Measurements from ENCODE around the gene AKR1C1.
"Not testable (repeated sequence)": the region's sequence is repeated elsewhere in the genome, so short reads cannot be mapped to it uniquely, and the experiment has no call there.

AKR1C1 gene

DNA sequence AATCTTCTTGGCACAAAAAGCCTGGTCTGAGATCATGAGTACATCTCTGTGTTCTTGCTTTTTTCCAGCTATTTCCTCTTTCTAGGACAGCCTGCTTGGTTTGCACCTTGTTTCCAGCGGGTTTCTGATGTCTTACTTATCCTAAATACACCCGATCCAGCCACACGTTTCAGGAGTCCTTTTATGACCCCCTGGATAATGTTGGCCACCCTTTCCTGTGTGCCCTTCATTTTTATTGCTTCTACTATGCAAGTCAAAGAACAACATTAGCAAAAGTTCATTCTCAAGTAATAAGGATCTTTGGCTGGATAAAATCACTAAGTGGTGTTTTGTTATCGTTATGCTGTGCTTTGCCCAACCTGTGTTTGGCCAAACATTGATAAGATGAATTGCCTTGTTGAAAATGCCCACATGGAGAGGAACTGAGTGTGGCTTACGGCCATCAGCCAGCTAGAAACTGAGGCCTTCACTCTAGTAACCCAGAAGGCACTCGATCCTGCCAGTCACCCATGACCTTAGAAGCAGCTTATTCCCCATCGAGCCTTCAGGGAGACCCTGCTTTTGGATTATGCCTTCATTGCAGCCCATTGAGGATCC, 28.7 kb upstream of the AKR1C1 start:
- H3K4me3 ChIP-seq (ENCODE audit: low read depth, low read length): no peak overlapping the region
- no peak for DNase-seq (ENCODE audit: low read depth)
- no peak for TF ChIP-seq CTCF (IDR thresholded peaks at IDR 0.05; ENCODE audit: low read depth, low read length, missing control alignments)

DNA sequence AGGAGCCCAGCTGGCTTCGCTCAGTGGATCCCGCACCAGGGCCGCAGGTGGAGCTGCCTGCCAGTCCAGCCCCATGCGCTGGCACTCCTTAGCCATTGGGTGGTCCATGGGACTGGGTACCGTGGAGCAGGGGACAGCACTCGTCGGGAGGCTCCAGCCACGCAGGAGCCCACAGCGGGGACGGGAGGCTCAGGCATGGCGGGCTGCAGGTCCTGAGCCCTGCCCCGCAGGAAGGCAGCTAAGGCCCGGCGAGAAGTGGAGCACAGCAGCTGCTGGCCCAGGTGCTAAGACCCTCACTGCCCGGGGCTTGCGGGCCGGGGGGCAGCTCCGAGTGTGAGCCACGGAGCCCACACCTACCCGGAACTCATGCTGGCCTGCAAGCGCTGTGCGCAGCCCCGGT, 25.9 kb upstream of the AKR1C1 start:
- no peak for DNase-seq (ENCODE audit: low read depth)
- no peak for TF ChIP-seq CTCF (IDR thresholded peaks at IDR 0.05; ENCODE audit: low read depth, low read length, missing control alignments)
- H3K4me3 ChIP-seq (ENCODE audit: low read depth, low read length): no peak overlapping the region

GRCh38 chr10:4939224-4940072, 23.8 kb upstream of the AKR1C1 start:
- no peak for TF ChIP-seq CTCF (IDR thresholded peaks at IDR 0.05; ENCODE audit: low read depth, low read length, missing control alignments)
- DNase-seq (ENCODE audit: low read depth): no peak
- H3K4me3 ChIP-seq (ENCODE audit: low read depth, low read length): no peak overlapping the region

GRCh38 chr10:4940073-4940428, 23.2 kb upstream of the AKR1C1 start:
- not testable (repeated sequence) for H3K4me3 ChIP-seq (ENCODE audit: low read depth, low read length); DNase-seq (ENCODE audit: low read depth)

DNA sequence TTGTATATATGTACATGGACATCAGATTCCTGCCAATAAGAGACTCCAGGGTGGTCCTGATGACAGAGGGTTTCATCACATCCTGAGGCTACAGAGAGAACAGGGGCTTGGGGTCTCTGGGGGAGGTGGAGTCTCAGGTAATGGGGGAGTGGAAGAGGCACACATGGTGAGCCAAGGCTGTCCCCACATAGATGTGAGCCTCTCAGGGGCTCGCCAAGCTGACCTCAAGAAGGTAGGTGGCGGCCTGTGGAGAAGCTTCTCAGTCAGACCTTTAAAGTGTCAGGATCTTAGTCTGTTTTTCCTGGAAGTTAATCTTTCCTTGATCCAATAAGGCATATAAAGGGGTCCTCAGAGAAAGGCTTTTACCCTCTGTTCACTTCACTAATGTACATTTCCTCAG, 22.3 kb upstream of the AKR1C1 start:
- not testable (repeated sequence) for DNase-seq (ENCODE audit: low read depth); H3K4me3 ChIP-seq (ENCODE audit: low read depth, low read length)

- DNase-seq (ENCODE audit: low read depth): no peak
- no peak overlapping the region for H3K4me3 ChIP-seq (ENCODE audit: low read depth, low read length)
- TF ChIP-seq CTCF (IDR thresholded peaks at IDR 0.05; ENCODE audit: low read depth, low read length, missing control alignments): no peak
Observed at GRCh38 chr10:4941540-4942330, 21.5 kb upstream of the AKR1C1 start.

DNA sequence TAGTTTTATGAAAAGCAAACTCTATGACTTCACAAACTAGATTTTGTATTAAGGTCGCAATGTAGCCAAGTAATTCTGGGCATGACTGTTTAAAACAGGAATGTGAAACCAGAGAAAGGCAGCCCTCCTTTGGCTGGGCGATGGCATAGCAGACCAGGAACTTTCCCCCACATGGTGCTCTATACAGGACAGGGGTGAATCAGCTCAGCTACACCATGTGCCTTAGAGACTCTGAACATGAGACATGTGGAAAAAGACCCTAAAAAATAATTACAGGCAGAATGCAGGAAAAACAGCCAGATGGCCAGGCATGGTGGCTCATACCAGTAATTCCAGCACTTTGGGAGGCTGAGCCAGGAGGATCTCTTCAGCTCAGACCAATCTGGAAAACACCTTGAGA, 20.3 kb upstream of the AKR1C1 start:
- DNase-seq (ENCODE audit: low read depth); H3K4me3 ChIP-seq (ENCODE audit: low read depth, low read length): not testable (repeated sequence)

GRCh38 chr10:4943416-4943815, 19.8 kb upstream of the AKR1C1 start:
- not testable (repeated sequence) for DNase-seq (ENCODE audit: low read depth); H3K4me3 ChIP-seq (ENCODE audit: low read depth, low read length)

DNA sequence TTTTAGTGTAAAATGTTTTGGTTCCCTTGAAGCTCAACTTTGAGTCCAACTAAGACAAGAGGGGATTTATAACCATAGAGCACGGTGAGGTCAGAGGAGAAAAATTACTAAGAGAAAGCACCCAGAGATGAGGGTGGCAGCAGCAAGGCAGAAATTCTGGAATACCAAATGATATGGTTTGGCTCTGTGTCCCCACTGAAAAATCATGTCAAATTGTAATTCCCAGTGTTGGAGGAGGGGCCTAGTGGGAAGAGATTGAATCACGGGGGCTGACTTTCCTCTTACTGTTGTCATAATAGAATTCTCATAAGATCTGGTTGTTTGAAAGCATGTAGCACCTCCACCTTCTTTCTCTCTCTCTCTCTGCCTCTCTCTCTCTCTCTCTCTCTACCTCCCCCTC, 19.4 kb upstream of the AKR1C1 start:
- DNase-seq (ENCODE audit: low read depth): no peak
- H3K4me3 ChIP-seq (ENCODE audit: low read depth, low read length): no peak overlapping the region
- TF ChIP-seq CTCF (IDR thresholded peaks at IDR 0.05; ENCODE audit: low read depth, low read length, missing control alignments): no peak

All from GM12864 (cell line).